HG03139 (cell line): ENCODE data around the gene RAI1.

ENCODE experiments used
- ATAC-seq: cut with Tn5 transposase; IDR thresholded peaks from one replicate; pipeline ENCODE4 v1.9.1; 2021; ENCODE audit not compliant: unreplicated experiment

The RAI1 gene

DNA sequence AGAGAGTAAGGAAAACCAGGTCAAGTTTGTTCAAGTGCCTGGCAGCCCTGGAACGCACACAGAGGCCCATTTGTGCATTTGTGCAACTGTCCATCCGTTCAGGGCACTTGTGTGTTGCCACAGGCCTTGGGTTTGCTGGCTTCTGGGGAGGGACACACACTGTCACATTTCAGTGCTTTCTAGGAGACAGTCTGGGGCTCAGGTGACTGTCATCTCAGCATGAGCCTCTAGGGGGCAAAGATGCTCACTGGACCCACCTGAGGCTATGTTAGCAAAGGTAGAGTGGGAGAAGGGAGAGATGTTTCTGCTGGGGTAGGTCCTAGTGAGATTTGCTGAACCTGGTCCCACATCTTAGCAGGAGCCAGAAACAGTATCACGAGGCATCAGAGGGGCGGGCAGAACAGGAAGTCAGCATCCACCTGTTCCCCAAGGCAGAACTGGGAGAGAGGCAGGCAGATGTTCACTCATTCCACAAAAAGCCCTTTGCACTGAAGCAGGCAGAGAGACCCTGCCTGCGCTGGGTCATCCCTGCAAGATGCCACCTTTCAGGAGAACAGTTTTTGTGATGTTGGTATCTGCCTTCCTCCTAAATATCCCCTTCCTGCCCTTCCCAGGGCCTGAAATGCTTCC, 48.5 kb downstream of the RAI1 start:
- ATAC-seq, result no peak

DNA sequence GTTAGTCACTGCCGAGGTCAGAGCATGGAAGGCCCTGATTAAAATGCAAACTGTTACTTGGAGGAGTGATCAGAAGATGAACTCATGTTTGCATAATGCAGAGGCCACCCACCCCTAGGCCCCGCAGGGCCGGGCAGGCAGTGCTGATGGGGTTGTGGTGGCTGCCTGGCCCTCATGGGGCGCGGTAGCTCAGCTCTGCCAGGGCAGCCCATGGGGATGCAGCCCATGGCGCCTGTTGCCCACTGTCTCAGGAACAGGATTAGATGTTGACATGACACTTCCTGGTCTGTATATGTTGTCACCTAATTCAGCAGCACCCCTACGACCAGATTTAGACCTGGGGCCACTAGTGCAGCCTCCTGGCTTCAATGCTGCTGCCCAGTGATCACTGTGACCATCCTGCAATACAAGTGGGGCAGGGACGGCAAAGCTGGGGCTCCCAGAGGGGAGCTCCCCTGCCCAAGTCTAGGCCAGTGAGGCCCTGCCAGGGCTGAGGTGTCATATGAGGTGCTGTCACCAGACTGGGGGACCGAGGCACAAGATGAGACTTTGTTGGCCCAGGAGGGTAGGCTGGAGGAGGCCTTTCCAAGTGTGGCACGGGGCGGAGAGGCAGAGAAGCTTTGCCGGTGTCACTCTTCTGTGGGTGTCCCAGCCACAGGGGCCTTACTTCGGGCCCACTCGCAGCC, 49.1 kb downstream of the RAI1 start:
- no peak for ATAC-seq

DNA sequence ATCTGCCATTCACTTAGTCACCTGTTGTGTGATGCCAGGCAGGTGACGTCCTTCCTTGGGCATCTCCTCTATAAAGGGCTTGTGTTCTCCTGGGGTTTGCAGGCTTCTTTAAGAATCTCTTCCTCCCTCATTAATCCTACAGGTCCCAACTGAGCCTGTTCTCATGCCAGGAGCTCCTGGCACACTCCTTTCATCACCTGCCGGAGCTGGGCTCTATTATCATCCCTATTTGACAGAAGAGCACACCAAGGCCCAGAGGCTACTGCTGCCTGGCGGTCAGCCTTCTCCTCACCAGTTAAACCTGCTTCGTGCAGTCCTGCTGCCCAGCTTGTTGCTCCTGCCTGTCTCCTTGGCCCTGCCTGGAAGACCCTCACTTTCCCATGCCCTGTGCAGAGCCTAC, 51.2 kb downstream of the RAI1 start:
- ATAC-seq, result no peak

DNA sequence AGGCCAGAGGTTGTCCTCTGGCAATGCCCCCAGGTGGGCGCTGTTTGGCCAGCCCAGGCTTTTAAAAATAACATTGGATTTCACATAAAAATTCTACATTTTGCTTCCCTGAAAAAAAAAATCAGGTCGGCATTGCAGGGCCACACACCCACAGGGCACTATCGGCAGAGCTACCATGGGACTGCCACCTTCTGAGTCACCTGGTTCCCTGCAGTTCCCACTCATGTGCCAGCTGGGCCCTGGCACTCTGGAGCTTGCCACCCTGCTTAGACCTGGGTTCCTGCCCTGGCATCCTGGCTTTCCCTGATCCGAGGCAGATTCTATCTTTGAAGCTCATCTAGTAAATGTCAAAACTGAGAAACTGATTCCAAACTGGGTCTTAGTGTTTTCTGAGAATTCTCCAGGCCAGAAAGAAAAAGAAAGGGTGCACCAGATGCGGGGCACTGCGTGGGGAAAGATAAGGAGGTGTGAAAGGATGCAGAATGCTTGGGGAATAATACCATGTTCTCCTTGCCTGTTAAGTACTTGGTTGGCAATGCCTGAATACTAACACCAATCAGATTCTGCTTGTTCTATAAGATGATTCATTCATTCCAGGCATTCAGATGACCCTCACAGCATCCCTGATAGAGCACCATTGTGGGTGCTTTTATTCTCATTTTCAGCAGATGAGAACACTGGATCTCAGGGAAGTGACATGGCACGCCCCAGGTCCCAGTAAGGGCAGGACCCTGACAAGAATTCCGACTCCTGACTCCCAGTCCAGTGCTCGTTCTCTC, 51.8 kb downstream of the RAI1 start:
- ATAC-seq, result no peak

DNA sequence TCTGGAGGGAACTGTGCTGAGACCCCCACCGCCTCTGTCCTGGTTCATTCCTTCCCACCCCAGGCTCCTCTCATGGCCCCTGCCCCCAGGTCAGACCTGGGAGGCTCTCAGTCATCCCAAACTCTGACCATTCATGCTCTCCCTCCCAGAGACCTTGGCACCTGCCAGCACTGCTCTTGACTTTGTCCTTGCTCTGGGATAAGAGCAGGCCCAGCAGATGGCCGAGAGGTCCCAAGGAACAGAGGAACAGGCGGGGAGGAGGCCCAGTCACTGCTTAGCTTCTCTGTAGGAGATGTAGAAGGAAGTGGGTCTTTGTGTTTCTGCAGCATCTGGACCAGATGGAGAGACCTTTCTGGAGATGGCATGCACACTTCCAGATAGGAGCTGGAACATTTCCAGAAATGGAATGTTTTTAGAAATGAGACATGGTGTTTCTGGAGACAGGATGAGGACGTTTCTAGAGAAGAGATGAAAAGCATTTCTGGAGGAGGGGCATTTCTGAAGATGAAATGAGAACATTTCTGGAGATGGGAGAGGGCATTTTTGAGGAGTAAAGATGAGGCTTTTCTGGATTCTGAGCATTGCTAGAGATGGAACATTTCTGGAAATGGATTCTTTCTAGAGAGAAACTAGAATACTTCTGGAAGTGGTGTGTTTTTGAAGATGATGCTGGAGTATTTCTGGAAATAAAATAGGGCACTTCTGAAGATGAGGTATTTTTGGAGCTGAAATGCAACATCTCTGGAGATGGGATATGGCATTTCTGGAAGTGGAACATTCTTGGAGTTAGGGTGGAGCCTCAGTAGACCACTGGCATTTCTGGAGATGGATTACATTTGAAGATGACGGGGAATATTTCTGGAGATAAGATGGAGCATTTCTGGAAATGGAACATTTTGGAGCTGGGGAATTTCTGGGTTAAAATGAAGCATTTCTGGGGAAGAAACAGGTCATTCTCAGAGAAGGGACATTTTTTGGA, 55.2 kb downstream of the RAI1 start:
- no peak for ATAC-seq

DNA sequence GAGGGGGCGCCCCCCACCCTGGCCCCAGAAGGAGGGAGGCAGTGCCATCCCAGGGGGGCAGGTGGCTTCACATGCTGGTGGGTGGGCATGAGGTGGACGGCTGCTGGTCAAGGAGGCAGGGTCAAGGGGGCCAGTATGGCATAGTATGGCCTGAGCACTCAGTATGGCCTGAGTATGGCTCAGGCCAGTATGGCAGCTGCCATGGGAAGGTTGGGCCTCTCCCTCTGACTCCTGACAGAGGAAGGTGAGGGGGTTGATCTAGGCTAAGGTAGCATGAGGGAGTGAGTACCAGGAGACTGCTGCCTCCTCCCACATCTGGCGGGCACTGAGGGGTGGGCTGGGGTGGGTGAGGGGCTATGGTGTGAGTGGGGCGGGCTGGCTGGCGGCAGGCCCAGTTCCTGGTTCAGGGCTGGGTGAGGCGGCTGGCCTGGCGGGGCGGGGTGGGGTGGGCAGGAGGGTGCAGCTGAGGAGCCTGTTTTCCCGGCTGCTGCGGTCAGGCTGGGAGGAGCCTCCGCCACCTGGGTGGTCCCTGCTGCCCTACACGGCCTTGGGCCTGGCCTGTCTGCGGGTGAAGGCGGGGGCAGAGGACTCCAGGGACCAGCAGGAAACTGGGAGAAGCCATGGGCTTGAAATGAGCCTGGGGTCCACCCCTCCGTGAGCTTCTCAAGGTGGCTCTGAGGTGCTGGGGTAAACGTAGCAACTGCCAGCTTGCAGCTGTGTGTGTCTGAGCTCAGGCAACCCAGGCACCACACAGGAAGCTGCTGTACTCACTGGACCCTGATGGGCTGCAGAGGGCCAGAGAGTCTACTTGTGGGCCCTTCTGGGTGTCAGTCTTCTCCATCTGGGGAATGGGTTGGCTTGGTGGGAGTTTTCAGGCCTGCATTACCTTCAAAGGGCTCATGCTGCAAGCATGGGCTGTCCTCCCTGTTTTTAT, 57.0 kb downstream of the RAI1 start:
- no peak for ATAC-seq

DNA sequence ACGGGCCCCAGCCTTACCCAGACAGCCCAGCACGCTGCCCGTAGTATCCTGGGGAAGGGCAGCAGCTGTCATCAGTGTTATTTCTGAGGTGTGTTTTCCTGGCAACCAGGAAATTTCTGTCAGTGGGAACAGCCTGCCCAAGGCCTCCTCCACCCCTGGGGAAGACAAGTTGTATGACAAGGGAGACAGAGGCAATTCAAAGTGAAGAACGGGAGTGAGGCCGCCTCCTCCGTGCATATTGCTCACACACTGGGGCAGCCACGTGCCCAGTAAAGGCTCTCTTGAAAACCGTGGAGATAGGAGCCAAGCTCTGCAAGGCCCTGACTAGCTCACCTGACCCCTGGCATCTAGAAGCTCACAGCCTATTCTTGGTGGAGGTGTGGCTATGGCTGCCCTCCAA, 57.6 kb downstream of the RAI1 start:
- no peak for ATAC-seq

DNA sequence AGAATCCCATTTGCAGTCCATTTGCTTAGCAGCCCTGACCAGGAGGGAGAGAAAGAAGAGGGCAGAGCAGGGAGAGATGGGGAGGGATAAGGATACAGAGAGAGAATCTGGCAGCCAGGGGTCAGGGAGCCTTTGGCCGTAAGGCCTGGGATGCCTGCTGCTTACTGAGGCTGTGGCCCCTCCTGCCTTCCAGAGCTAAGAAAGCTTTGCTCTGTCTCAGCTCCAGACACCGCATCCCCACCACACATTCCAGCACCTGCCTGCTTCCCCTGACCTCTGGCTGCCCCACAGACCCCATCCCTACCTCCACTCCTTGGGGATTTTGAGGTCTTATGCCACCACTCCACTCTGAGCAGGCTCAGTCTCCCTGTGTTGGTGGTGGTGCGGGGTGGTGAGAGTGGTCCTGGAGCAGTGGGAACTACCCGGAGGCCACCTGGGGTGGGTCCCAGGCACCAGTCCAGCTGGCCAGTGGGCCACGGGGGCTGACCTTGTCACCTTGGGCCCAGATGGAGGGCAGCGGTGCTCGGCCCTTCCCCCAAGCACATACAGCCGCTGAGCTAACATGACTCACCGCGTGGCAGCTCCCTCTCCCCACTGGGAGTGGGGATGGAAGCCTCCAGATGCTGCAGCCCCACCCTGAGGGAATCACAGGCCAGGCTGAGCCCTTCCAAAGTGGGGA, 58.3 kb downstream of the RAI1 start:
- no peak for ATAC-seq

DNA sequence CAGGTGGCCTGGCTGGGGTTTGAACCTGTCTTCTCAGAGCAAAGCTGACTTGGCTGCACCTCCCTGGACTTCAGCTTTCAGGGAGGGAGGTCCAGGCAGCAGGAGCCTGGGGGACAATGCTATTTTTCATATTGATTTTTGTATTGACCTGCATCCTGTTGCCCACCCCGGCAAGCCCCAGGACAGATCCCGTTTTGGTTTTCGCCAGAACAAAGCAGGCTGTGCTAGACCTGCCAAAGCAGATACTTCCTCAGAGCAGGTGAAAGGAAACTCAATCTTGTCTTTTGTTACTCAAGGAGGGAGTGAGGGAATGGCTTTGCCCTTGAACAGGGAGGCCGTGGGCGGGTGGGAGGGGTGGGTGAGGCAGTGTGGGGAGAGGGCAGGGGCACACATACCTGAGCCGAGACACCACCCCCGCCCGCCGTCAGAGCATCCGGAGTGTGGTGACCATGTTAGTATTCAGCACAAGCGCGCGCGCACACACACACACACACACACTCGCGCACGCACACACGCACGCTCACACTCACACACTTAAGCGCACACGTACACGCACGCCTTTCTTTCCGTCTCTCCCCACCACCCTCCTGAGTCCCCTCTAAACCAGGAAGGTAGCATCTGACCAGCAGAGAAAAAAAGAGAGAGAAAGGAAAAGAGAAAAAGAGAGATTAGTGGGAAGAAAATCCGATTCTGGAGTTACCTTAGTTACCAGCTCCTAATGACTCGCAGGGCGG, 59.5 kb downstream of the RAI1 start:
- ATAC-seq, result no peak

DNA sequence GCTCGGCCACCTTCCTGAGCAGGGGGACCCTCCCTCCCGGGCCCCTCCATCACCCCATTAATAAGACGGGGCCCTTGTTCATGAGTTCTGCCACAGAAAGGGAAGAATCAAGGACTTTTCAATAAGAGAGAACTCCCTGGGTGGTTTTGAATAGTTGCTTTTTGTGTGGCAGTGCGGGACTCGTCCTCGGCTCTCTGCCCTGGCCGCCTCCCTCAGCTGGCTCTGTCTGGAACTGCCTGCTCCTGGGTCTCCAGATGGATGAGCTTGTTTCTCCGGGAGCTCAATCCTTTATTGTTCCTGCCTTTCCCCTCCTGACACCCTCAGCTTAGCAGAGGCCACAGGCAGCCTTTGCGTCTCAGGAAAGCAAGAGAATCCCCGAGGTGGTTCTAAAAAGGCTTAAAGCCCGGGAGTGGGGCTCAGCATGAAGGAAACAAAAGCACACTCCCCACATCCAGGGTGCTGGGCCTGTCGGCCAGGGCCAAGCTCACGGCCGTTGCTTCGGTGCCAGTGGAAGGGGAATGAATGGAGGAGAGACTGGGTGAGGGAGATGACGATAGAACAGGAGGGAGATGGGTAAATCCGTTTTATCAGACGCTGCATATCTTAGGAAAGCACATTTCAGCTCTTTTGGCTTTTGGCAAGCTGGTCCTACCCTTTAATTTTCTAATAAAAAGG, 60.2 kb downstream of the RAI1 start:
- ATAC-seq, result no peak

DNA sequence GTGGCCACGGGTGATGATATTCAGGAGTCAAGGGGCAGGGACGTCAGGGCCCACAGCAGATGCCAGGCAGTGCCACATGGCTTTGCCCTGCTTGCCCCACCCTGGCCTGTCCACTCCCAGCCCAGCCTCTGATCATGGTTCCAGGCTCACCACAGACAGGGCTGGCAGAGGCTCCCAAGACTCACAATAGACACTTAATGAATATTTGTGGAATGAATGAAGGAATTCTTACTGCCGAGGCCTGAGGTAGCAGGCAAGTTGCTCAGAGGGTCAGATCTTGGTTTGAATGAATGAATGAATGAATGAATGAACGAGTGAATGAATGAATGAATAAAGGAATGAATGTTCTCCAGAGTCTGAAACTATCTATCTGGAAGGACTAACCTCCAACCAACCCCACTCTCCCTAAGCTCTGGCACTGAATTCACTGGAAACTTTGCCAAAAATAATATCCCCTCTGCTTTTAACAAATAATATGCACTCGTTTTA, 60.9 kb downstream of the RAI1 start:
- no peak for ATAC-seq

DNA sequence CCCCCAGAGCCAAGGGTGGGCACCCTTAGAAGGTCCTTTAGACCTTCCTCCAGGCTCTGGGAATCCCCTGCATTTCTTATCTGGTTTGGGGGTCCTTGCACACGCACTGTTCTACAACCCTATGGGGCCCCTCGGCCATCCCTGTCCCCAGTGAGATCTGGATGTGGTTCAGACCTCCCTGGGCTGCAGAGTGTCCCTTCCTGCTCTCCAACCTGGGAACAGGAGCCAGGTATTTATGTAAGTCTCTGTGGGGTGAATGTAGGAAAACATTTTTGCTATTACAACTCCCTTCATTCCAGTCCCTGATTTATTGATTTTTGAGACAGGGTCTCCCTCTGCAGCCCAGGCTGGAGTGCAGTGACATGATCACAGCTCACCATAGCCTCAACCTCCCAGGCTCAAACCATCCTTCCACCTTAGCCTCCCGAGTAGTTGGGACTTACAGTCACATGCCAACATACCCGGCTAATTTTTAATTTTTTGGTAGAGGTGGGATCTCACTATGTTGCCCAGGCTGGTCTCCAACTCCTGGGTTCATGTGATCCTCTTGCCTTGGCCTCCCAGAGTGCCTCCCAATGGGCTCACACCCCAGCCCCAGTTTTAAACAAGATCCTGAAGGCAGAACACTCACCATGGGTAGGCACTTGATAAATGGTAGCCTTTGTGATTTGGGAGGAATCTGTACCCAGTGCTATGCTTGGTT, 61.6 kb downstream of the RAI1 start:
- no peak for ATAC-seq

DNA sequence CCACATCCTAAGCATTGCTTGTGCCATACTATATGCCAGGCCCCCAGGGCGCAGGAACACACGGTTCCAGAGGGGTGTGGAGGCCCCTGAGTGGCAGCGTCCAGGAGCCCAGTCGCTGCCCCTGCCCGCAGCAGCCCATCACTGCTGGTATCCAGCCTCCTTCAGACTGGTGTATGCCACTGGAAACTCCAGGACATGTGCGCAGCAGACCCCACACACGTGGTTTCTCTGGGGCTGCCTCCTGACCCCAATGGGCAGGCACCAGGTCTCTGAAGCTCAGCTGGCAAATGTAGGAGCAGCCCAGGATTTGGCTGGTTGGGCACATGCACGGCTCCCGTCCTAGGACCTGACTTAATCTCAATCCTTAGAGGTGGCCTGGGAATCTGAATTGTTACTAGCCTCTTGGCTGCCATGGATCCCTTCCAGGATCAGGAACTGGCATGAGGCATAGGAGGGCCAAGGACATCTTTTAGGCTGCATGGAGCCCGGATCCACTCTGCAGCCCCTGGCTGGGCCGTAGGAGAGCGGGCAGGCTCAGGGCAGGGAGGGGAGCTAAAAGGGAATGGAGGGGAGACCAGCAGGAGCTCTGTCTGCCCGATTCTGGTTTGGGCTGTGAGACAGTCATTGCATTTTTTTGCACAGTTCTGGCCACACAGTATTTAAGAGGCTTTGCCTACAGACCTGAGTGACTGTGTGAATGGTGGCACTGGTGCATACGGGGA, 62.3 kb downstream of the RAI1 start:
- no peak for ATAC-seq

DNA sequence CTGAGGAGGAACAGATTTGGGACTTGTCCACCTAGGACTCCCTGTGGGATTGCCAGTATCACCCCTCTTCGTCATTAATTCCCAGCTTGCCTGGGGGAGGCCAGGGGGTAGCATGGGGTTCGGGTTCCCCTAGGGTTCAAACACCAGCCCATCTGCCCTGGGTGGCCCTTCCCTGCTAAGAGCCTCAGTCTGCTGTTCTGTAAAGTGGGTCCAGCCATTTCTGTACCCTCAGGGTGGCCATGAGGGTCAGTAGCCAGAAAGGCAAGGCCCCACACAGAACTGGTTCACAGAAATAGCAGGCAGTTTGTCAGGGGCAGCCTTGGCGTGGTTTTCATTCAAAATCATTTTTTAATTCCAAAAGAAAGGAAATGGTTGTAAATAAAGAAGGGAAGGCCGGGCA, 62.9 kb downstream of the RAI1 start:
- ATAC-seq, result no peak

DNA sequence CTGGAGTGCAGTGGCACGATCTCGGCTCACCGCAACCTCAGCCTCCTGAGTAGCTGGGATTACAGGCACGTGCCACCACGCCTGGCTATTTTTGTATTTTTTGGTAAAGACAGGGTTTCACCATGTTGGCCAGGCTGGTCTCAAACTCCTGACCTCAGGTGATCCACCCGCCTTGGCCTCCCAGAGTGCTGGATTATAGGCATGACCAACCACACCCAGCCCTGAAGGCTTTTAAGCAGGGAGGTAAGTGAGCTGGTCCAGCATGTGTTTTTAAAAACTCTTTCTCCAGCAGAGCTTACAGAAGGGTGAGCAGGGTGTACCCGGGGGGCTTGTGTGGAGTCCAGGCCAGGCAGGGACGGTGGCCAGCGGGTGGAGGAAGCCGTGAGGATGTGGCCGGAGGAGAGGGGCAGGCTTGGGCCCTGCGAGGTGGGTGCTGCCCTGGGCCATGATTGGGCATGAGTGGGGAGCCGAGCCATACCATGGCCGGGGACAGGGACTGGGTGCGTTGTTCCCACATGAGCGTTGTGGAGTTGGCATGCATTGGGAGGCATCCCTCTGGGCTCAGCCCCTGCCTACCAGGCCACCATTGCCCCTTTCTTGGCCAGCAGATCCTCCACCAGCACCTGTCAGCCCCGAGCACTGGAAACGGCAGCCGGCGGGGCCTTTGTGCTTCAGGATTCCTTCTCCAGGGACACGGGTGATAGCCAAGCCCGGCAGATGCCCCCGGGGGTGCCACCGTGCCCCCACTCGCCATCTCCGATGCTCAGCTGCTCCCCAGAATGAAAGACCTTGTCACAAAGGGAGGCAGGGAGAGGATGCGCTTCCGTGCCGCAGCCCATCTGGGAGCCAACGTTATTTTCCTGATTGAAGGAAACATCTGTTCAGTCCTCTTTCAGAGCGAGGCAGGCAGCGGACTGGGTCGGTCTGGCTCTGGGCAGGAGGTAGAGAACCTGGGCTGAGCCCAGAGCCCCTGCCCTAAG, 64.5 kb downstream of the RAI1 start:
- no peak for ATAC-seq

DNA sequence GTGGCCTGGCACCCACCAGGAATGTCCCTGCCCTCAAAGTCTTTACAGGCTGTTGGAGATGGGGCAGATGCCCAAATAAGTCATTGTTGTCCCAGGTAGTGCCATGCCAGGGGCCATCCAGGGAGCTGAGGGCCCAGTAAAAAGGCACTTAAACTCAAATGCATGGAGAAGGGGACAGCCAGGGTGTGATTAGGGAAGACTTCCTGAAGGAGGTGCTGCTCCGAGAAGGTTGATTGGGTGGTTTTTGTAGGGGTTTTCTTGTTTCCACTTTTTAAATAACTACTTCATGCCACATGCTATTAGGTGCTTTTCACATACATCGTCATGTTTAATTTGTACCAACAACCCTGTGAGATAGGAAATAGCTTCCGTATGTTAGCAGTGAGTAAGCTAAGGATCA, 66.9 kb downstream of the RAI1 start:
- ATAC-seq, result no peak
